Large intestine (tissue), 3 donors: ENCODE results near the gene PGC. TPM values are rescaled to one million over a fixed set of nuclear protein-coding genes. Genes with fewer than 3 reads are reported as not detected.
"Not testable (repeated sequence)": the region's sequence is repeated elsewhere in the genome, so short reads cannot be mapped to it uniquely, and the experiment has no call there.

Experiments
- DNase-seq, 2 donors: peaks; one replicate each; pipeline versions ENCODE4 v3.0.0 to v3.0.0-alpha.2; 2013
- H3K27ac ChIP-seq: one replicate; pipeline ENCODE4 v1.5.1; 2013; ENCODE audit warnings: low read length
- H3K27me3 ChIP-seq: 2 replicates; pipeline ENCODE4 v1.6.1; 2013; ENCODE audit warnings: low read length; ENCODE audit not compliant: control insufficient read depth, insufficient read depth
- H3K36me3 ChIP-seq: 2 replicates; pipeline ENCODE4 v1.6.1; 2013; ENCODE audit warnings: low read length; ENCODE audit not compliant: control insufficient read depth, insufficient read depth
- H3K4me1 ChIP-seq: one replicate; pipeline ENCODE4 v1.6.1; 2013; ENCODE audit warnings: low read length; ENCODE audit not compliant: control insufficient read depth, insufficient read depth
- H3K4me3 ChIP-seq: one replicate; pipeline ENCODE4 v1.5.1; 2013; ENCODE audit warnings: low read length
- H3K9me3 ChIP-seq: one replicate; pipeline ENCODE4 v1.6.1; 2013; ENCODE audit warnings: mild to moderate bottlenecking, low read depth, low read length, moderate library complexity; ENCODE audit not compliant: control insufficient read depth
- WGBS: methylation state at CpG from one replicate; pipeline ENCODE4 v1.1.5; 2013; ENCODE audit warnings: low lambda C conversion rate; ENCODE audit not compliant: insufficient coverage; 5-methylcytosine and 5-hydroxymethylcytosine counted together
- polyA plus RNA-seq: library from polyadenylated mRNA; unstranded; fragments of 120-200 nt; gene quantifications from one replicate; pipeline ENCODE4 v1.2.1, GENCODE V29; 2013

Gene PGC
- polyA plus RNA-seq, 1 donor: 0.16 TPM

GRCh38 chr6:41775293-41775882, 28.2 kb upstream of the PGC start:
- no peak for DNase-seq
- Histone ChIP-seq H3K27ac (no peak overlapping the region), H3K4me3 (no peak overlapping the region), H3K36me3 (peaks cover 53% of the 10 kb centered on the region), H3K4me1 (no peaks in the 10 kb centered on the region), H3K27me3 (no peaks in the 10 kb centered on the region), H3K9me3 (no peaks in the 10 kb centered on the region)
- WGBS: no CpG with 5 or more reads among the region's 13 CpGs

DNA sequence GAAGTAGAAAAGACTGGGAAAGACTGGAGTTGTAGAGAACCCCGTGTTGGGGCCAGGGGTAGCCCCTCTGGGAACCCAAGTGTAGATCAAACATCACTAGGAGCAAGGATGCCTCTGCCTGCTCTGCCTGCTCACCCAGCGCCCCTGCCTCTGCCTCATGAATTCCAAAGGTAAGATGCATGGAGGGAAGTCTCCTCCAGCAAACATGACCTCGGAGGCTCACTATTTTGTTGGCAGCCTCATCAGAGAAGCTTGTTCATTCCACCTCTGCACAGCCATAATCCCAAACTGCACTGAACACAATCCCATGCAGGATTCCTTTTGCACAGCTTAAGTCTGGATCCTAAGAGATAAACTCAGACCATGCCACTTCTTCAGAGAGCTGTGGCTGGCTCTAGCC, 27.6 kb upstream of the PGC start:
- H3K27me3 ChIP-seq: no peaks in the 10 kb centered on the region
- no peaks in the 10 kb centered on the region for H3K9me3 ChIP-seq
- H3K4me1 ChIP-seq: no peaks in the 10 kb centered on the region
- H3K36me3 ChIP-seq: peaks cover 56% of the 10 kb centered on the region
- no peak overlapping the region for H3K4me3 ChIP-seq
- WGBS: no CpG with 5 or more reads among the region's 3 CpGs
- H3K27ac ChIP-seq: no peak overlapping the region
- DNase-seq: no peak

DNA sequence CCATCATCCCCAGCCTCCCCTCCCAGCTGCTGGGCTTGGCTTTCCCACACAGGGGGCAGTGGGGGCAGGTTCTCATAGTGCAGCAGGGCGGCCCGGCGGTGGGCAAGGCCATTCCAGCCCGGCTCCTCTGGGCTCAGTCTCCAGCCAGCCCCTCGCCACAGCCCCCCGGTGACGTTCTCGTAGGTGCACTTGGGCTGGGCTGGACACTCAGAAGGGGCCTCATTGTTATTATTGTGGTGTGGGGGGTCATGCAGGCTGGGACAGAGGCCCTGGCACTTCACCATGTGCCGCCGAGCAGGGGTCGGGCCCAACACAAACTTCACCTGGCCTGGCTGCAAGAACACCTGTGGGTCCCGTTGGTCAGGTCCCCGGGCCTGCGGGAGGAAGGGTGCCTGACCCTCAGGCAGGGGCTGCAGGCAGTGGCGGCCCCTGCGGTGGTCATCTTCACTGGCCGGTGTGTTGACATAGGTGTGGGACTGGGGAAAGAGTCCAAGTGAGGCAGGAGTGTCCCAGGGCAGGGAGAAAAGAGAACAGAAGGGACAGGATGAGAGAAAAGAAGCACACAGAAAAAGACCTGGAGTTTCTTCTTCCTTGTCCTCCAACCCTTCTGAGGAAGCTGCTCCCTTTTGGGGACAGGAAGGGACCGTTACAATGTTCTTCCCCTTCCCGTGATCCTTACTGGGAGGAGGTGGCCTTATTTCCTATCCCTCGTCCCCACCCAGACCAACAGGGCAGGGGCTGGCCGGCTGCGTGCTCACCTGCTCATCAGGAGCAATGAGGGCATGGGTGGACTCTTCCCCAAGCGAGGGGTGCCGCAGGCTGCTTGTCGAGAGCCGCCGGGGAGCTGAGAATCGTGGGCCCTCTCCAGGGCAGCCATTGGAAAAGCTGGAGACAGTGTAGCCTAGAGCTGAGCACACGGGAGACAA, 24.1 kb upstream of the PGC start:
- Histone ChIP-seq H3K36me3 (peaks cover 52% of the 10 kb centered on the region), H3K9me3 (no peaks in the 10 kb centered on the region), H3K27ac (no peak overlapping the region), H3K27me3 (no peaks in the 10 kb centered on the region), H3K4me1 (peaks cover 15% of the 10 kb centered on the region), H3K4me3 (no peak overlapping the region)
- no peak for DNase-seq
- whole genome bisulfite sequencing: no CpG with 5 or more reads among the region's 29 CpGs

DNA sequence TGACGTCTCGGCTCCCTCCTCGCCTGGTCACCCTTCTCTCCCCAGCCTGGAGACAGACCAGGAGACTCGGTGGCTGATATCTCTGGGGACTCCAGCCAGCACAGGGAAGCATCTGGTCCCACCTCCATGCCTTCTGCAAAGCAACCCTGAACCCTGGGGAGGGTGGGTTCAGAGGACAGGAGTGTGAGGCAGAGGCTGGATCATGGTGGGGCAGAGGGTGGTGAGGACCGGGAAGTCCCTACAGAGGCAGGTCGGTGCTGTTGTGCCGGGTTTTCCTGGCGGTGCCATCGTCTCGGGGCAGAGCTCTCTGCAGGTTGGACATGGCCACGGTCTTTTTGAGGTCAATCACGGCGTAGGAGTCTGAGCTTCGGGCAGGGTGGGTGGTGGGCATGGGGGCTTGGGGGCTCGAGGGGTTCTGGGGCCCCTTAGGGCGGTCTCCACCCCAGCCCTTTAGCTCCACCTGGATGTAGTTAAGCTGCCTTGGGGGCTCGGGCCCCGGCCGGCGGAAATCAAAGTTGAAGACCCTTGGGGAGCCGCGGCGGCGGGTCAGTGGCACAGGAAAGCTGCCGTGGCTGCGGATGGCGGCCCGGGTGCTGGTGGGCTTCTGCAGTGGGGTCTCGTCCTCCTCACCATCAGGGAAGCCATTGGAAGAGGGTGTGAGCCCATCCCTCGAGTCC, 23.3 kb upstream of the PGC start:
- Histone ChIP-seq H3K4me3 (no peak overlapping the region), H3K36me3 (peaks cover 49% of the 10 kb centered on the region), H3K27ac (no peak overlapping the region), H3K27me3 (no peaks in the 10 kb centered on the region), H3K9me3 (no peaks in the 10 kb centered on the region), H3K4me1 (peaks cover 15% of the 10 kb centered on the region)
- no CpG with 5 or more reads among the region's 30 CpGs for WGBS
- DNase-seq: no peak

DNA sequence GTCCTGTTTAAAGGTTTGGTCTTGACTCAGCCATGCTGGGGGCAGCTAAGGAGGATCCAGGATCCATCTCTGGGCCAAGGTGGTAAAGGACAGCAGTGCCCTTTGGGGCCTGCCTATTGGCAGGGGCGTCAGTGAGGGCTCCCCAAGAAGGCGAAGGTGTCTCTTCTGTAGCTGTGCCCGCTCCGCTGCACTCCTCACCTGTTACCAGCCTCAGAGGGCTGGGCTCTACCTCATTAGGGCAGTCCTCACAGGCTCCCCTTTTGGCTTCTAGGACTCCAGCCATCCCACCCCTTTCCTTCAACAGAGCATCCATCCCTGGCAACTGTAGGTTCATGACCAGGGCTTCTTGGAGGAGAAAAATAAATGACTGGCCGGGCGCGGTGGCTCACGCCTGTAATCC, 22.2 kb upstream of the PGC start:
- WGBS: no CpG with 5 or more reads among the region's 8 CpGs
- Histone ChIP-seq H3K9me3 (no peaks in the 10 kb centered on the region), H3K36me3 (peaks cover 38% of the 10 kb centered on the region), H3K27me3 (no peaks in the 10 kb centered on the region), H3K4me1 (peaks cover 15% of the 10 kb centered on the region), H3K4me3 (no peak overlapping the region), H3K27ac (peak overlapping the region; percentile 18)
- DNase-seq: no peak

GRCh38 chr6:41768545-41769308, 21.5 kb upstream of the PGC start:
- 60% methylated on average over 1 of the region's 10 CpGs for WGBS
- no peaks in the 10 kb centered on the region for H3K27me3 ChIP-seq
- no peak overlapping the region for H3K4me3 ChIP-seq
- H3K27ac ChIP-seq: peak overlapping the region; percentile 19
- no peaks in the 10 kb centered on the region for H3K9me3 ChIP-seq
- peak; percentile 26 to 66 for DNase-seq
- H3K36me3 ChIP-seq: peaks cover 33% of the 10 kb centered on the region
- peaks cover 15% of the 10 kb centered on the region for H3K4me1 ChIP-seq

GRCh38 chr6:41767112-41767833, 20.1 kb upstream of the PGC start:
- peaks cover 15% of the 10 kb centered on the region for H3K4me1 ChIP-seq
- DNase-seq: peak; percentile 48 to 62
- WGBS: no CpG with 5 or more reads among the region's 12 CpGs

DNA sequence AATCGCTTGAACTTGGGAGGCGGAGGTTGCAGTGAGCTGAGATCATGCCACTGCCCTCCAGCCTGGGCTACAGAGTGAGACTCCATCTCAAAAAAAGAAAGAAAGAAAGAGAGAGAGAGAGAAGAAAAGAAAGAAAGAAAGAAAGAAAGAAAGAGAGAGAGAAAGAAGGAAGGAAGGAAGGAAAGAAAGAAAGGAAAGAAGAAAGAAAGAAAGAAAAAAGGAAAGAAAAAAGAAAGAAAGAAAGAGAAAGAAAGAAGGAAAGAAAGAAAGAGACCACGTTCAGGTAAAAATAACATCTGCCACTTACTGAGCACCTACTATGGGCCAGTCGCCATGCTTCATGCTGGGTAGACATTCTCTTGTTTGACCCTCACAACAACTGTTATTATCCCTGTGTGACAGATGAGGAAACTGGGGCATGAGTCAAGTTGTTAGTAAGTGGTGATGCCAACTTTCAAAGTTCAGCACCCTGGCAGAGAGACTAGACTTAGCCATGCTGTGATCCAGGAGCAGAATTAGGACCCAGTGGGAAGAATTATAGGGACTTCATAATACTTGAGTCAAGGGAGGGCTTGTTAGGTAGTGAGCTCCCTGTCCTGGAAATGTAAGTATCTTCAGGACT, 19.0 kb upstream of the PGC start:
- WGBS: 91% methylated on average over 2 of the region's 4 CpGs
- peaks cover 12% of the 10 kb centered on the region for H3K36me3 ChIP-seq
- H3K27ac ChIP-seq, H3K9me3 ChIP-seq, H3K27me3 ChIP-seq, DNase-seq, H3K4me3 ChIP-seq: not testable (repeated sequence)
- peaks cover 15% of the 10 kb centered on the region for H3K4me1 ChIP-seq

More at GRCh38 chr6:41767112-41767833, 20.1 kb upstream of the PGC start:
- no peaks in the 10 kb centered on the region for H3K27me3 ChIP-seq
- peak overlapping the region; percentile 18 for H3K27ac ChIP-seq
- peaks cover 23% of the 10 kb centered on the region for H3K36me3 ChIP-seq
- no peak overlapping the region for H3K4me3 ChIP-seq
- H3K9me3 ChIP-seq: no peaks in the 10 kb centered on the region

GRCh38 chr6:41763470-41763869, 16.3 kb upstream of the PGC start:
- no peak overlapping the region for H3K27ac ChIP-seq
- H3K36me3 ChIP-seq: no peaks in the 10 kb centered on the region
- H3K4me1 ChIP-seq: peaks cover 6% of the 10 kb centered on the region
- WGBS: no CpG with 5 or more reads among the region's 2 CpGs
- H3K9me3 ChIP-seq: no peaks in the 10 kb centered on the region
- no peak overlapping the region for H3K4me3 ChIP-seq
- no peak for DNase-seq
- H3K27me3 ChIP-seq: no peaks in the 10 kb centered on the region
